HFF-Myc (cell line): ENCODE results near the gene BBS4.

ENCODE experiments used
- DNase-seq: peaks from one replicate; pipeline ENCODE4 v3.0.0-alpha.2; 2011; ENCODE audit warnings: low read depth; ENCODE audit errors: extremely low read depth
- H3K4me3 ChIP-seq: replicated peaks from 2 replicates; pipeline ENCODE4 v1.5.1; 2011; ENCODE audit warnings: low read depth, mild to moderate bottlenecking, control low read depth, low read length
- TF ChIP-seq, protein P1 (sequence below): IDR thresholded peaks from 2 replicates; pipeline ENCODE4 v1.5.1; 2012; ENCODE audit warnings: mild to moderate bottlenecking, low read depth, low read length, control low read depth; ENCODE audit errors: missing control alignments

The BBS4 gene

DNA sequence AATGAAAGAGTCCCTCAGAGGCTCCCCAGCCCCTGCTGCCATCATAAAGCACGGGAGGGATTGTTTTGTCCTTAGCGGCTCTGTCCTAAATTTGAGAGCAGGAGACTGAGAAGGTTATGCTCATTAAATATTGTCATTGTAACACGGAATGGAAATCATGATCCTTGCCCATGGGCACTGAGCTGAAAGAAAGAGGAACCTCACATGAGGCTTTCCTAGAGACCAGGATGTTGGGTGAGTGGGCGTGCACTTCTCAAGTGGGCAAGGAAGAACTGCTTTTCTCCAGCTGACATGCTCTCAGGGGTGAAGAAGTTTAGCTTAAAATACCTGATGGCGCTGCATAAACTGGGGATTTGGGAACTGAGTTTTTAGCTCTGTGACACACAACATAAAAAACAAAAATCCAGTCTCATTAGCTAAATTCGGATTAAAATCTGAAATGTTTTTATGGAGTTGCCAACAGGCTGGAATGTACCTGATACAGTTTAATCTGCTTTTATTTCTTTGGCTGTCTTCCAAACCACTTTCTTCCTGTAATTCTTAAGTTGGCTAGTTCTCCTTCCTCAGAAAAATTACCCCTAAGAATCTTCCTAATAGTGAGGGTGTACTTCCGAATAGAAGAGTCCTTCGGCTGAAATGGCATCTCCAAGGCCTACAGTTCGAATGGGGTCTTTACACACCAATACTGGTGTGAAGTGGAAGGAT is 65.9 kb downstream of the BBS4 start:
- TF ChIP-seq, protein P1, sequence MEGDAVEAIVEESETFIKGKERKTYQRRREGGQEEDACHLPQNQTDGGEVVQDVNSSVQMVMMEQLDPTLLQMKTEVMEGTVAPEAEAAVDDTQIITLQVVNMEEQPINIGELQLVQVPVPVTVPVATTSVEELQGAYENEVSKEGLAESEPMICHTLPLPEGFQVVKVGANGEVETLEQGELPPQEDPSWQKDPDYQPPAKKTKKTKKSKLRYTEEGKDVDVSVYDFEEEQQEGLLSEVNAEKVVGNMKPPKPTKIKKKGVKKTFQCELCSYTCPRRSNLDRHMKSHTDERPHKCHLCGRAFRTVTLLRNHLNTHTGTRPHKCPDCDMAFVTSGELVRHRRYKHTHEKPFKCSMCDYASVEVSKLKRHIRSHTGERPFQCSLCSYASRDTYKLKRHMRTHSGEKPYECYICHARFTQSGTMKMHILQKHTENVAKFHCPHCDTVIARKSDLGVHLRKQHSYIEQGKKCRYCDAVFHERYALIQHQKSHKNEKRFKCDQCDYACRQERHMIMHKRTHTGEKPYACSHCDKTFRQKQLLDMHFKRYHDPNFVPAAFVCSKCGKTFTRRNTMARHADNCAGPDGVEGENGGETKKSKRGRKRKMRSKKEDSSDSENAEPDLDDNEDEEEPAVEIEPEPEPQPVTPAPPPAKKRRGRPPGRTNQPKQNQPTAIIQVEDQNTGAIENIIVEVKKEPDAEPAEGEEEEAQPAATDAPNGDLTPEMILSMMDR: no peak
- H3K4me3 ChIP-seq: no peak overlapping the region
- DNase-seq: no peak

DNA sequence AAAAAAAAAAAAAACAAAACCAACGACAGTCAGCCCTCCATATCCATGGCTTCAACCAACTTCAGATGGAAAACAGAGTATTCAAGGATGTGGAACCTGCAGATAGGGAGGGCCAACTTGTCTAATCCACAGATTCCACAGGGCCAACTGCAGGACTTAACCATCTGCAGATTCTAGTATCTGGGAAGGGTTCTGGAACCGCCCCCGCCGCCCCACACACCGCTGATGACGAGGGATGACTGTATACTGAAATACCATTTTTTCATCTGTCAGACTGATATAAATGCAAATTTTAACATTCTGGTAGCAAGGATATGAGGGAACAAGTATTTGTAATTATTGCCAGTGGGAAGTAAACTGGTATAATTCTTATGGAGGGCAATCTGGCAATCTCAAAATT is 68.1 kb downstream of the BBS4 start:
- TF ChIP-seq, protein P1: no peak
- H3K4me3 ChIP-seq: no peak overlapping the region
- no peak for DNase-seq

DNA sequence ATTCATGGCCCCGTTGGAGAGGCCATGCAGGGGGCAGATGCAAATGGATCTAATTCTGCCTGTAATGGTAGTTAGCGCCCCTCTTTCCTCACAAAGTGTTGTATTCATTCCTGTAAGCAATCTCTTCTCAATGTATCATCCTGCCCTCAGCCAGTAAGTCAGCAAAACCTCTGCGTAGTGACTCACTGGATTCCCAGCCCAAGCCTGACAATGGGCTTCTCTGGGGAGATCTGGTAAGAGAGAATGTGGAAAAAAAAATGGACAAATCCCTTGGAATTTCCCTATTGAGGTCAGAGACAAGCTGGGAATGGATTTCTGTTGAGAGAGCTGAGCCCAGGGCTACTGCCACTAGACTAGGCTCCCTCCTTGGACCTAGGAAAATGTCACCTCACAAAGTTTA is 72.2 kb downstream of the BBS4 start:
- TF ChIP-seq, protein P1: no peak
- peak; percentile 16 for DNase-seq
- H3K4me3 ChIP-seq: no peak overlapping the region

DNA sequence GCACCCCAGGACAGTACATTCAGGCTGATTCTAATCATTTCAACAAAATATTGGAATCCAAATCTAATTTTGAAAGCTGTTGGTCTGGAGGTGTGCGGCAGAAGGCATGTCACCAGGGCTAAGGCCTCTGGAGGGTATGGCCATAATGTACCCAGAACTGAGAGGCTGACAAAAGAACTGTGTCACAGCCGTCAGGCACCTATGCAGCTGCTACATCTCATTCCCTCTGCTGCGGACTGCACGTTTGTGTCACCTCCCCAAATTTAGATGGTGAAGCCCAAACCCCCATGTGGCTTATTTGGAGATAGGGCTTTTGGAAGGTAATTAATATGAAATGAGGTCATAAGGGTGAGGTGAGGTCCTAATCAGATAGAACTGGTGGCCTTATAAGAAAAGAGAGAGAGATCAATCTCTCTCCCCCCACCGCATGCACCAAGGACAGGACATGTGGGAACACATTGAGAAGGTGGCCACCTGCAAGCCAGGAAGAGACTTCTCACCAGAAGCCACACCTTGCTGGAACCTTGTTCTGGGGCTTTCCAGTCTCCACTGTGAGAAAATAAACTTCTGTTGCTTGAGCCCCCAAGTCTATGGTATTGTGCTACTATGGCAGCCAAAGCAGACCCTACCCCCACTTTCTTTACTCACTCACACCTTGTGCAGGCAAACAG is 74.7 kb downstream of the BBS4 start:
- TF ChIP-seq, protein P1: no peak
- DNase-seq: no peak

DNA sequence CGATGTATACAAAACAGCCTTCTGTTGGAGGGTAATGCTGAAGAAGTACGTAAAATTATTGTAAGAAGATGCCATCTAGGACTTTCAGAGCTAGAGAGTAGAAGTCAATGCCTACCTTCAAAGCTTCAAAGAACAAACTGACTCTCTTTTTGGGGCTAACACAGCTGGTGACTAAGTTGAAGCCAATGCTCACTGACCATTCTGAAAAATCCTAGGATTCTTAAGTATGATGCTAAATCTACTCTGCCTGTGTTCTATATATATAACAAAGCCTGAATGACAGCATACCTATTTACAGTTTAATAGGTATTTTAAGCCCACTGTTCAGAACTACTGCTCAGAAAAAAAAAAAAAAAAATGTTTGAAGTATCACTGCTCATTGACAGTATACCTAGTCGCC is 78.6 kb downstream of the BBS4 start:
- H3K4me3 ChIP-seq: no peak overlapping the region
- DNase-seq: no peak
- TF ChIP-seq, protein P1: no peak

More for the DNA sequence above, 74.7 kb downstream of the BBS4 start:
- H3K4me3 ChIP-seq: no peak overlapping the region

DNA sequence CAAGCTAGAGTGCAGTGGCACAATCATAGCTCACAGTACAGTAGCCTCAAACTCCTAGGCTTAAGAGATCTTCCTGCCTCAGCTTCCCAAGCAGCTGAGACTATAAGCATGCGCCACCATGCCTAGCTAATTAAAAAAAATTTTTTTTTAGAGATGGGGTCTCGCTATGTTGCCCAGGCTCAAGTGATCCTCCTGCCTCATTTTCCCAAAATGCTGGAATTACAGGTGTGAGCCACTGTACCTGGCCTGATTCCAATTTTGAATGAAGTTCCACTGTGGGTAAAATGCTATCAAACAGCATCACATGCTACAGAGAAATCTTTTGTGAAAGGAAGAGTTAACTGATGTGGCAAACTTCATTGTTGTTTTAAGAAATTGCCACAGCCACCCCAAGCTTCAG is 80.0 kb downstream of the BBS4 start:
- no peak for DNase-seq
- TF ChIP-seq, protein P1: no peak
- H3K4me3 ChIP-seq: no peak overlapping the region
